ENCODE measurements around the gene F5.

GRCh38 chr1:169526120-169526832, 60.0 kb downstream of the F5 start:
- no peak for TF ChIP-seq POLR2AphosphoS5 (IDR thresholded peaks at IDR 0.05; ENCODE audit: low read depth, low read length)
- TF ChIP-seq POLR2A (IDR thresholded peaks at IDR 0.05; ENCODE audit: low read depth, low read length), result no peak
- no peak for TF ChIP-seq TAF1 (IDR thresholded peaks at IDR 0.05; ENCODE audit: borderline replicate concordance, low read depth, low read length)
